ENCODE measurements around the gene GSN.

DNA sequence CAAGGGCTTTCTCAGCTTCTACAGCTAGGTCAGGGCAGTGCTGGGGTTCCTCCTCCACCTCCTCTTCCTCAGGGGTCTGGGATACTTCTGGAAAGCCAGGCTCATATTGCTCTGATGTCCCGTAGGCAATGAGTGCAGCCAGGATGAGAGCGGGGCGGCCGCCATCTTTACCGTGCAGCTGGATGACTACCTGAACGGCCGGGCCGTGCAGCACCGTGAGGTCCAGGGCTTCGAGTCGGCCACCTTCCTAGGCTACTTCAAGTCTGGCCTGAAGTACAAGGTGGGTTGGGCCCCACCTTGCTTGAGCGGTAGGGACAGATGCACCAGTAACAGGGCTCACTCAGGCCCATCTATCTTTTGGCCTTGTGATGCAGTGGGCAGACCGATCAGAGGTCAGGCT, 34.8 kb downstream of the GSN start:
- TF ChIP-seq, protein P1, sequence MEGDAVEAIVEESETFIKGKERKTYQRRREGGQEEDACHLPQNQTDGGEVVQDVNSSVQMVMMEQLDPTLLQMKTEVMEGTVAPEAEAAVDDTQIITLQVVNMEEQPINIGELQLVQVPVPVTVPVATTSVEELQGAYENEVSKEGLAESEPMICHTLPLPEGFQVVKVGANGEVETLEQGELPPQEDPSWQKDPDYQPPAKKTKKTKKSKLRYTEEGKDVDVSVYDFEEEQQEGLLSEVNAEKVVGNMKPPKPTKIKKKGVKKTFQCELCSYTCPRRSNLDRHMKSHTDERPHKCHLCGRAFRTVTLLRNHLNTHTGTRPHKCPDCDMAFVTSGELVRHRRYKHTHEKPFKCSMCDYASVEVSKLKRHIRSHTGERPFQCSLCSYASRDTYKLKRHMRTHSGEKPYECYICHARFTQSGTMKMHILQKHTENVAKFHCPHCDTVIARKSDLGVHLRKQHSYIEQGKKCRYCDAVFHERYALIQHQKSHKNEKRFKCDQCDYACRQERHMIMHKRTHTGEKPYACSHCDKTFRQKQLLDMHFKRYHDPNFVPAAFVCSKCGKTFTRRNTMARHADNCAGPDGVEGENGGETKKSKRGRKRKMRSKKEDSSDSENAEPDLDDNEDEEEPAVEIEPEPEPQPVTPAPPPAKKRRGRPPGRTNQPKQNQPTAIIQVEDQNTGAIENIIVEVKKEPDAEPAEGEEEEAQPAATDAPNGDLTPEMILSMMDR (IDR thresholded peaks at IDR 0.05) = no peak
- no peak for TF ChIP-seq POLR2A (IDR thresholded peaks at IDR 0.05)

Measured in esophagus squamous epithelium (tissue), 4 donors.